ENCODE data around the gene GNL2. TPM values are rescaled to one million over a fixed set of nuclear protein-coding genes. Genes with fewer than 3 reads are reported as not detected.

The GNL2 gene
- total and polyA plus RNA-seq, 10 of the 15 experiments (the other 5 are each of a cell fraction or from before 2014, with no cell fraction given) = 64.2 to 167 (median 88.2) TPM

DNA sequence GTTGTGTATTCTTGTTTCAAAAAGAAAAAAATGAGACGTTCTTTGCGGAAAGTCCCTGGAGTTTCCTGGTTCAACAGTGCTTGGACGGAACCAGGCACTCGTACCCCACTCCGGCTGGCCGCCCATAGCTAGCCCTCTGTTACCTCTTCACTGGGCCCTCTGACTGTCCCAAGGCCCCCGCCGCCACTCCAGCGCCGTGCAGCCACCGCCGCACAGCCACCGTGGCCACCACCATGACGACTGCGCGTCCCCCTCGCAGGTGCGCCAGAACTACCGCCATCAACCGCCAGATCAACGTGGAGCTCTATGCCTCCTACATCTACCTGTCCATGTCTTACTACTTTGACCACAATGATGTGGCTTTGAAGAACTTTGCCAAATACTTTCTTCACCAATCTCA, 51.2 kb downstream of the GNL2 start:
- Histone ChIP-seq H3K4me2 (ENCODE audit: control insufficient read depth, insufficient read depth) (no peak overlapping the region), H3K79me2 (ENCODE audit: control insufficient read depth, insufficient read depth, low read length) (no peaks in the 10 kb centered on the region; the same call in 1 of the 2 replicates), H3K9me3 (replicated peaks; ENCODE audit: control insufficient read depth, insufficient read depth, low read length) (no peaks in the 10 kb centered on the region), H2AFZ (ENCODE audit: control insufficient read depth, low read depth, low read length) (no peak overlapping the region), H4K20me1 (ENCODE audit: control insufficient read depth, insufficient read depth) (no peaks in the 10 kb centered on the region), H3K4me1 (ENCODE audit: control insufficient read depth, insufficient read depth, low read length) (no peaks in the 10 kb centered on the region; the same call in 1 of the 2 replicates), H3K27ac (ENCODE audit: control insufficient read depth, insufficient read depth) (no peak overlapping the region), H3K36me3 (ENCODE audit: control insufficient read depth in 2 of 2, insufficient read depth in 2 of 2, low read length in 1 of 2) (peaks cover 6 to 25% of the 10 kb centered on the region in 2 experiments), H3K4me3 (no peak overlapping the region), H3K9ac (ENCODE audit: control insufficient read depth, insufficient read depth, low read length) (no peak overlapping the region), H3K27me3 (replicated peaks in 1 of 2; ENCODE audit: control insufficient read depth in 2 of 2, insufficient read depth in 2 of 2, low read length in 1 of 2) (no peaks in the 10 kb centered on the region)
- RAD21 ChIA-PET (ENCODE audit: unreplicated experiment) = no interaction called here
- intact Hi-C loops (cut with micrococcal nuclease; ENCODE audit: unreplicated experiment) = no loop called here
- no peak for FAIRE-seq
- CTCF ChIA-PET = interaction anchor here (0.6 kb wide), 1 partner anchor 10 kb away, joined by 3 read pairs; the partner anchor contains the start of gene SNIP1
- POLR2A ChIA-PET = interaction anchor here (0.6 to 0.7 kb wide), 3 partner anchors 10 to 855 kb away, joined by 3 to 4 read pairs (median 3); partner anchors contain the start of gene SNIP1
- WGBS (ENCODE audit: insufficient coverage, insufficient replicate concordance, low lambda C conversion rate, missing lambda C conversion rate) = 93% methylated on average over 21 of the region's 21 CpGs
- no peak for DNase-seq (ENCODE audit: low read depth, low spot score)
- no TSS peak for BruUV-seq (replicated peaks)
- SMC1A ChIA-PET (ENCODE audit: uncharacterized antibody, unreplicated experiment) = no interaction called here
- 0 out of 2 replicates have a peak, but pooled peaks have one; percentile 31 for TF ChIP-seq POLR2A (IDR thresholded peaks at IDR 0.05; ENCODE audit: low read depth, low read length)
- TF ChIP-seq CBX3 (IDR thresholded peaks at IDR 0.05; ENCODE audit: borderline replicate concordance, low read depth) = no peak
- in situ Hi-C loops (cut with MboI) = no loop called here
- ATAC-seq = no peak

DNA sequence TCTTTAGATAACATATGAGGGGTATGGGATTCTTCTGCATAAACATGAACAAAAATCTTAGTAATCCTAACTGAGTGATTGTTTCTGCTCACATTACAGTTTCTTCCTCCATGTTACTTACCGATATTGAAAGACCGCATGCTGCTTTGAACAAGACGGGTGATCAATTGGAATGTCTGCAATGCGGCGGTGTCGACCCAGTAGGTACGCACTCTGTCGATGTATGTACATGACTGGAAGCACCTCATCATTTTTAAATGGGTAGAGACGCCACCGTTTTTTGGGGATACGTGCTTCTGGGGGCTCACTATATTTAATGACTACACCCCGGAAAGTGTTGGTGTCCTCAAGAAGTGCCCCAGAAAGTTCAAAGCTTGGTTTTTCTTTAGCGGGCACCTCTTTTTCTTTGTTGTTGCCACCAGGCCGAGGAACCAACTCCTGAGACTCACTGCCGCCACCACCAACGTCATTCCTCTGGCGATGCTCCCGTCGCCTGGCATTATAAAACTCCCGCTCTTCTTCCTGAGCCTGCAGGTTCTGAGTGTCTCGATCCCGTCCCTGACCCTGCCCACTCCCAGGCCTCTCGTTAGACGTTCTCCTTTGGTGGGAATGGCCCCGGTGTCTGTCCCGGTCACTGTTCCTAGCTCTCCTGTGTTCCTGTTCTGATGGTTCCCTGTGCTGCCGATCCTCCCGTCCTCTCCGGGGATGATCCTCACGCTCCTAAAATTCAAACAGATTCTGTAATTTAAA, 55.5 kb downstream of the GNL2 start:
- 99% methylated on average over 30 of the region's 30 CpGs for WGBS (ENCODE audit: insufficient coverage, insufficient replicate concordance, low lambda C conversion rate, missing lambda C conversion rate)
- ChIA-PET RAD21 (ENCODE audit: unreplicated experiment) (no interaction called here), SMC1A (ENCODE audit: uncharacterized antibody, unreplicated experiment) (no interaction called here), POLR2A (interaction anchor here (0.6 to 1.1 kb wide), 2 partner anchors 10 to 44 kb away, joined by 3 read pairs; no protein-coding TSS in a partner anchor), CTCF (no interaction called here)
- Histone ChIP-seq H3K4me2 (ENCODE audit: control insufficient read depth, insufficient read depth) (no peak overlapping the region), H3K9ac (ENCODE audit: control insufficient read depth, insufficient read depth, low read length) (no peak overlapping the region), H3K9me3 (replicated peaks; ENCODE audit: control insufficient read depth, insufficient read depth, low read length) (no peaks in the 10 kb centered on the region), H3K27ac (ENCODE audit: control insufficient read depth, insufficient read depth) (no peak overlapping the region), H3K4me1 (ENCODE audit: control insufficient read depth, insufficient read depth, low read length) (no peaks in the 10 kb centered on the region), H2AFZ (ENCODE audit: control insufficient read depth, low read depth, low read length) (no peak overlapping the region), H4K20me1 (ENCODE audit: control insufficient read depth, insufficient read depth) (no peaks in the 10 kb centered on the region), H3K4me3 (no peak overlapping the region), H3K36me3 (ENCODE audit: control insufficient read depth in 2 of 2, insufficient read depth in 2 of 2, low read length in 1 of 2) (peaks cover 7 to 36% of the 10 kb centered on the region in 2 experiments), H3K79me2 (ENCODE audit: control insufficient read depth, insufficient read depth, low read length) (no peaks in the 10 kb centered on the region), H3K27me3 (replicated peaks in 1 of 2; ENCODE audit: control insufficient read depth in 2 of 2, insufficient read depth in 2 of 2, low read length in 1 of 2) (no peaks in the 10 kb centered on the region)
- in situ Hi-C loops (cut with MboI) = no loop called here
- no TSS peak for BruUV-seq (replicated peaks)
- intact Hi-C loops (cut with micrococcal nuclease; ENCODE audit: unreplicated experiment) = no loop called here
- no peak for FAIRE-seq
- DNase-seq (ENCODE audit: low read depth, low spot score) = no peak
- ATAC-seq = no peak
- TF ChIP-seq, protein P1, sequence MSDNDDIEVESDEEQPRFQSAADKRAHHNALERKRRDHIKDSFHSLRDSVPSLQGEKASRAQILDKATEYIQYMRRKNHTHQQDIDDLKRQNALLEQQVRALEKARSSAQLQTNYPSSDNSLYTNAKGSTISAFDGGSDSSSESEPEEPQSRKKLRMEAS (IDR thresholded peaks at IDR 0.05; ENCODE audit: low read depth, low read length) = no peak
- no peak for TF ChIP-seq SRF (IDR thresholded peaks at IDR 0.05; ENCODE audit: low read depth in 2 of 2, low read length in 2 of 2)
- TF ChIP-seq TBL1XR1 (IDR thresholded peaks at IDR 0.05; ENCODE audit: low read depth, low read length) = no peak
- TF ChIP-seq, protein P2, sequence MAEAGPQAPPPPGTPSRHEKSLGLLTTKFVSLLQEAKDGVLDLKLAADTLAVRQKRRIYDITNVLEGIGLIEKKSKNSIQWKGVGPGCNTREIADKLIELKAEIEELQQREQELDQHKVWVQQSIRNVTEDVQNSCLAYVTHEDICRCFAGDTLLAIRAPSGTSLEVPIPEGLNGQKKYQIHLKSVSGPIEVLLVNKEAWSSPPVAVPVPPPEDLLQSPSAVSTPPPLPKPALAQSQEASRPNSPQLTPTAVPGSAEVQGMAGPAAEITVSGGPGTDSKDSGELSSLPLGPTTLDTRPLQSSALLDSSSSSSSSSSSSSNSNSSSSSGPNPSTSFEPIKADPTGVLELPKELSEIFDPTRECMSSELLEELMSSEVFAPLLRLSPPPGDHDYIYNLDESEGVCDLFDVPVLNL (IDR thresholded peaks at IDR 0.05; ENCODE audit: low read depth, low read length) = no peak
- no peak for TF ChIP-seq YBX1 (IDR thresholded peaks at IDR 0.05)
- TF ChIP-seq ZNF207 (IDR thresholded peaks at IDR 0.05; ENCODE audit: borderline replicate concordance) = no peak
- no peak for TF ChIP-seq EGR1 (IDR thresholded peaks at IDR 0.05; ENCODE audit: borderline replicate concordance in 1 of 2, low read depth in 2 of 2, low read length in 2 of 2)
